ENCODE measurements around the gene NADSYN1. TPM values are rescaled to one million over a fixed set of nuclear protein-coding genes. Genes with fewer than 3 reads are reported as not detected.

NADSYN1 gene
- polyA plus RNA-seq, 1 donor from 2014 or later = 66.9 TPM

GRCh38 chr11:71482216-71482615 is 29.2 kb downstream of the NADSYN1 start:
- Histone ChIP-seq H3K4me2 (ENCODE audit: low read length) (no peak overlapping the region), H3K79me2 (replicated peaks; ENCODE audit: insufficient read depth, low read length) (no peaks in the 10 kb centered on the region), H4K20me1 (ENCODE audit: insufficient read depth) (no peaks in the 10 kb centered on the region), H3K9me3 (ENCODE audit: low read length) (no peaks in the 10 kb centered on the region), H3F3A (ENCODE audit: insufficient read depth, low read length, poor library complexity, severe bottlenecking) (no peaks in the 10 kb centered on the region), H3K36me3 (ENCODE audit: insufficient read depth, low read length) (no peaks in the 10 kb centered on the region), H2AFZ (ENCODE audit: low read depth, low read length) (no peak overlapping the region), H3K9ac (ENCODE audit: low read length) (no peak overlapping the region), H3K27ac (ENCODE audit: low read length) (no peak overlapping the region), H3K9me2 (ENCODE audit: insufficient read depth, low read length) (no peaks in the 10 kb centered on the region), H3K27me3 (ENCODE audit: insufficient read depth, low read depth, low read length) (no peaks in the 10 kb centered on the region), H3K4me3 (ENCODE audit: low read length) (no peak overlapping the region)
- no peak for TF ChIP-seq POLR2AphosphoS5 (IDR thresholded peaks at IDR 0.05)
- no peak for TF ChIP-seq REST (IDR thresholded peaks at IDR 0.05; ENCODE audit: borderline replicate concordance)
- no peak for TF ChIP-seq CTCF (IDR thresholded peaks at IDR 0.05; ENCODE audit: poor library complexity, severe bottlenecking)
- TF ChIP-seq EZH2 (IDR thresholded peaks at IDR 0.05; ENCODE audit: borderline replicate concordance, insufficient read depth, low read length, poor library complexity, severe bottlenecking) = no peak

- Histone ChIP-seq H3K27ac (ENCODE audit: low read length) (no peak overlapping the region), H3K9me3 (ENCODE audit: low read length) (no peaks in the 10 kb centered on the region), H2AFZ (ENCODE audit: low read depth, low read length) (no peak overlapping the region), H3K4me3 (ENCODE audit: low read length) (no peak overlapping the region), H3K4me2 (ENCODE audit: low read length) (no peak overlapping the region), H3K27me3 (ENCODE audit: insufficient read depth, low read depth, low read length) (no peaks in the 10 kb centered on the region), H3K79me2 (replicated peaks; ENCODE audit: insufficient read depth, low read length) (no peaks in the 10 kb centered on the region), H3K9me2 (ENCODE audit: insufficient read depth, low read length) (no peaks in the 10 kb centered on the region), H4K20me1 (ENCODE audit: insufficient read depth) (no peaks in the 10 kb centered on the region), H3F3A (ENCODE audit: insufficient read depth, low read length, poor library complexity, severe bottlenecking) (no peaks in the 10 kb centered on the region), H3K36me3 (ENCODE audit: insufficient read depth, low read length) (no peaks in the 10 kb centered on the region), H3K9ac (ENCODE audit: low read length) (no peak overlapping the region)
- TF ChIP-seq POLR2AphosphoS5 (IDR thresholded peaks at IDR 0.05) (no peak), EZH2 (IDR thresholded peaks at IDR 0.05; ENCODE audit: borderline replicate concordance, insufficient read depth, low read length, poor library complexity, severe bottlenecking) (no peak), REST (IDR thresholded peaks at IDR 0.05; ENCODE audit: borderline replicate concordance) (no peak), SMC3 (conservative IDR thresholded peaks at IDR 0.05; ENCODE audit: poor library complexity) (no peak), RAD21 (conservative IDR thresholded peaks at IDR 0.05) (no peak), TAF1 (IDR thresholded peaks at IDR 0.05; ENCODE audit: low read depth) (no peak), MXI1 (conservative IDR thresholded peaks at IDR 0.05; ENCODE audit: poor library complexity, severe bottlenecking) (no peak), EP300 (conservative IDR thresholded peaks at IDR 0.05; ENCODE audit: poor library complexity, severe bottlenecking) (no peak), CTCF (IDR thresholded peaks at IDR 0.05; ENCODE audit: poor library complexity, severe bottlenecking) (no peak)
Observed at GRCh38 chr11:71482746-71483364, 29.9 kb downstream of the NADSYN1 start.
